Activated CD4-positive, alpha-beta T cell treated with anti-CD3 and anti-CD28 coated beads, Interleukin-2, amount 10 ng/mL, durations not matched to agents 7 days and 5 days (primary cell): Measurements from ENCODE around the gene EPHB4. TPM values are rescaled to one million over a fixed set of nuclear protein-coding genes. Genes with fewer than 3 reads are reported as not detected.

ENCODE experiments used
- CTCF ChIA-PET: fragments of 350-600 bp; sonication (Branson Sonifier 250); formaldehyde crosslinking; loops from one replicate; lab custom pipeline; 2021; ENCODE audit warnings: antibody characterized with exemption; lab: Charles Lee
- POLR2A ChIA-PET: fragments of 350-600 bp; sonication (Branson Sonifier 250); formaldehyde crosslinking; loops from one replicate; lab custom pipeline; 2021; ENCODE audit warnings: antibody characterized with exemption; lab: Charles Lee
- DNase-seq: peaks from one replicate; pipeline ENCODE4 v3.0.0-alpha.2; 2020
- H3K27ac Mint-ChIP-seq: one replicate; pipeline ENCODE4 v1.8.0; 2021; ENCODE audit warnings: mild to moderate bottlenecking, moderate library complexity, mixed read lengths
- H3K27me3 Mint-ChIP-seq: one replicate; pipeline ENCODE4 v1.8.0; 2021; ENCODE audit warnings: mixed read lengths
- H3K36me3 Mint-ChIP-seq: one replicate; pipeline ENCODE4 v1.8.0; 2021; ENCODE audit warnings: low read depth, mixed read lengths
- H3K4me1 Mint-ChIP-seq: one replicate; pipeline ENCODE4 v1.8.0; 2021; ENCODE audit warnings: mixed read lengths
- H3K4me3 Mint-ChIP-seq: one replicate; pipeline ENCODE4 v1.8.0; 2021; ENCODE audit warnings: mild to moderate bottlenecking, moderate library complexity, mixed read lengths
- H3K9me3 Mint-ChIP-seq: one replicate; pipeline ENCODE4 v1.8.0; 2021; ENCODE audit warnings: mixed read lengths
- microRNA-seq: library from miRNA; unstranded; fragments of <30 nt; microRNA quantifications from one replicate; pipeline ENCODE4 v1.2.0, GENCODE V29; 2021; ENCODE audit warnings: borderline microRNAs expressed, borderline replicate concordance
- total RNA-seq, 2 experiments: library from RNA; stranded (reverse); gene quantifications; one replicate each; pipeline ENCODE4 v1.2.3, GENCODE V29; 2021

Gene EPHB4
- total RNA-seq, 2 experiments from 2014 or later = 1.6 to 2.1 TPM

DNA sequence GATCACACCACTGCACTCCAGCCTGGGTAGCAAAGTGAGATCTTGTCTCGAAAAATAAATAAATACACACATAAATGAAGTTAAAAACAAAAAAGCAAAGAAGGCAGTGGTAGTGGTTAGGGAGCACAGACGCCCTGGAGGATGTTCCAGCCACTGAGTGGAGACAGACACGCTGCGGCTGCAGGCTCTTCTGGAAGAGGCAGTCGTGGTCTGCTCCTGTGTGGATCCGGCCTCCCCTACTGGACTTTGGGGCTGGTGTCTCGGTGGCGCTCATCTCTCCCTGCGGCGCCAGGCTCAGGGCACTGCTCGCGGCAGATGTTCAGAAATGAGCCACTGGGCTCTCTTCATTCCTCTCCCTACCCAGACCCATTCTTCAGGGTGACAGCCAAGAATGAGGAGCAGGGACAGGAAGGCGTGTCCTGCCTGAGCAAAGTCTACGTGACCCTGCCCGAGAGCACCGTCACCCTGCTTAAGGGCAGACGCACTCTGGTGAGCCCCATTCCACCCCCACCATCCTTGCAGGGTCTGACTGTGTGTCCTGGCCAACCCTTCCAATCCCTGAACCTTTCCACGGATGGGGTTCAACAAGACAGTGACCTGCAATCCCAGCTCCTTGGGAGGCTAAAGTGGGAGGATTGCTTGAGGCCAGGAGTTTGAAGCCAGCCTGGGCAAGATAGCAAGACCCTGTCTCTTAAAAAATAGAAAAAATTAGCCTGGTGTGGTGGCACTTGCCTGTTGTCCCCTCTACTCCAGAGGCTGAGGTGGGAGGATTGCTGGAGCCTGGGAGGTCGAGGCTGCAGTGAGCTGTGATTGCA lies 67.8 kb downstream of the EPHB4 start:
- H3K36me3 Mint-ChIP-seq = no peaks in the 10 kb centered on the region
- no peak overlapping the region for H3K27ac Mint-ChIP-seq
- H3K4me1 Mint-ChIP-seq = no peaks in the 10 kb centered on the region
- H3K9me3 Mint-ChIP-seq = no peaks in the 10 kb centered on the region
- ChIA-PET POLR2A (no interaction called here), CTCF (no interaction called here)
- H3K4me3 Mint-ChIP-seq = no peak overlapping the region
- DNase-seq = no peak
- H3K27me3 Mint-ChIP-seq = no peaks in the 10 kb centered on the region

DNA sequence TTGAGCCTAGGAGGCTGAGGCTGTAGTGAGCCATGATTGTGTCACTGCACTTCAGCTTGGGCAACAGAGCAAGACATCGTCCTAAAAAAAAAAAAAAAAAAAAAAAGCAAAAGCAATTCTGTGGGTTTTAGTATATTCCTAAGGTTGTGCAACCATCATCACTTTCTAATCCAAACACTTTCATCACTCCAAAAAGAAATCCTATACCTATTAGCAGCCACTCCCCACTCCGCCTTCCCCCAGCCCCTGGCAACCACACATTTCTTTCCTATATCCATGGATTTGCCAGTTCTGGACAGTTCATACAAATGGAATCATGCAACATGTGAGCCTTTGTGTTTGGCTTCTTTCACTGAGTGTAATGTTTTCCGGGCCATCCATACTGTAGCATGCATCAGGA lies 73.6 kb downstream of the EPHB4 start:
- peaks cover 12% of the 10 kb centered on the region for H3K27me3 Mint-ChIP-seq
- ChIA-PET CTCF (no interaction called here), POLR2A (no interaction called here)

DNA sequence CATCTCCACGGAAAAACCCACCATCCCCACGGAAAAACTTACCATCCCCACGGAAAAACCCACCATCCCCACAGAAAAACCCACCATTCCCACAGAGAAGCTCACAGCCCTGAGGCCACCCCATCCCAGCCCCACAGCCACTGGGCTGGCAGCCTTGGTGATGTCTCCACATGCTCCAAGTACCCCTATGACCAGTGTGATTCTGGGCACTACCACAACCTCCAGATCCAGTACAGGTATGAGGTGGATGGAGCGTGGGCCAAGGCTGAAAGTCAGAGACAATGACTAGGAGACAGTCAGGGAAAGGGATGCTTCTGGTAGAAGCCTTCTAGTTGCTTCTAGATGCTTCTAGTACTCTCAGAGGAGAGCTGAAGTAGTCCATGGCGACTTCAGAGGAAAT lies 74.3 kb downstream of the EPHB4 start:
- Mint-ChIP-seq H3K27me3 (peaks cover 12% of the 10 kb centered on the region), H3K27ac (no peak overlapping the region), H3K4me3 (no peak overlapping the region), H3K4me1 (no peaks in the 10 kb centered on the region), H3K9me3 (no peaks in the 10 kb centered on the region), H3K36me3 (no peaks in the 10 kb centered on the region)
- ChIA-PET CTCF (no interaction called here), POLR2A (no interaction called here)
- DNase-seq = no peak

More for the DNA sequence above, 73.6 kb downstream of the EPHB4 start:
- Mint-ChIP-seq H3K36me3 (no peaks in the 10 kb centered on the region), H3K4me1 (no peaks in the 10 kb centered on the region), H3K4me3 (no peak overlapping the region), H3K9me3 (no peaks in the 10 kb centered on the region), H3K27ac (no peak overlapping the region)
- no peak for DNase-seq

Small RNA genes within 50 kb of the gene (microRNA-seq; reads per million reads assigned to microRNA genes)
- 0.84 reads per million for gene MIR6875

Other genes with a start within 250 kb of the EPHB4 start
- gene LRCH4, start 241.4 kb downstream of the EPHB4 start, total RNA-seq = 100 to 1,000 TPM; 189 to 217 TPM
- 1 to 10 TPM; 1.3 to 1.5 TPM for gene FBXO24, start 241.2 kb downstream of the EPHB4 start, total RNA-seq
- 10 to 100 TPM; 17.3 to 18.3 TPM for gene PCOLCE, start 225.2 kb downstream of the EPHB4 start, total RNA-seq
- gene MOSPD3, start 215.0 kb downstream of the EPHB4 start, total RNA-seq = 10 to 100 TPM; 59.7 to 66.7 TPM
- gene TFR2, start 186.0 kb downstream of the EPHB4 start, total RNA-seq = 1 to 10 TPM; 7.3 to 9.8 TPM
- gene ACTL6B, start 171.1 kb downstream of the EPHB4 start, total RNA-seq = not detected
- gene GNB2, start 153.8 kb downstream of the EPHB4 start, total RNA-seq = 100 to 1,000 TPM; 238 to 249 TPM
- gene GIGYF1, start 133.3 kb downstream of the EPHB4 start, total RNA-seq = 10 to 100 TPM; 48.7 to 55.5 TPM
- gene POP7, start 121.4 kb downstream of the EPHB4 start, total RNA-seq = 10 to 100 TPM; 39.9 to 40.5 TPM
- gene EPO, start 107.1 kb downstream of the EPHB4 start, total RNA-seq = not detected
- not detected for gene ZAN, start 93.9 kb downstream of the EPHB4 start, total RNA-seq
- 10 to 100 TPM; 44.1 to 49.1 TPM for gene SLC12A9, start 25.2 kb upstream of the EPHB4 start, total RNA-seq
- gene TRIP6, start 39.9 kb upstream of the EPHB4 start, total RNA-seq = 10 to 100 TPM; 24.8 to 34.2 TPM
- 100 to 1,000 TPM; 262 to 280 TPM for gene SRRT, start 47.6 kb upstream of the EPHB4 start, total RNA-seq
- gene UFSP1, start 62.2 kb upstream of the EPHB4 start, total RNA-seq = 1 to 10 TPM; 2.3 to 3.1 TPM
- not detected for gene ACHE, start 68.4 kb upstream of the EPHB4 start, total RNA-seq
- gene MUC3A, start 122.0 kb upstream of the EPHB4 start, total RNA-seq = not detected
- not detected for gene MUC12, start 142.0 kb upstream of the EPHB4 start, total RNA-seq
- not detected for gene MUC17, start 192.6 kb upstream of the EPHB4 start, total RNA-seq